ENCODE data around the gene LETMD1.
A peak's percentile ranks its signal among the peaks of the same experiment; 100 is the strongest.

Gene LETMD1

DNA sequence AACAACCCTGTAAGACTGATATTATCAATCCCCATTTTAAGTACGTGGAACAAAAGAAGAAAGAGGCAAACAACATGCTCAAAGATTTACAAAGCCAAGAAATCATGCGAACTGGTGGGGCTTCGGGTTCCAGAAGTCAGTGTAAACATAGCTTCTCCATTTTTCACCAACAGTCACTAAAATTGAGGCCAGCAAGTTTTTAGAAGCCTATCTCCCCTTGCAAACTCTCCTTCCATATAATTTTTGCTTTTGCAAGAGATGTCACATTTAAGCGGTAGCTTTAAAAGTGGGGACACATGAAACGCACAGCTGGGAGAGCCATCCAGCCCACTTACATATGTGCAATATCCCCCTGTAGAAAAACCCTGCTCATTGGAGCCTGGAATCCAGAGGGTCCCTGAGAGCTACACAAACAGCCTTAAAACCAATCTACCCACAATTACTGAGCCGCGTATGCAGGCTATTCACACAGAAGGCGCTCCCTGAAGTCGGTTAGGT, 22.7 kb upstream of the LETMD1 start:
- no peak for DNase-seq (ENCODE audit: extremely low spot score)
- no peak for TF ChIP-seq CTCF (IDR thresholded peaks at IDR 0.05; ENCODE audit: control extremely low read depth, extremely low read depth, low read depth, missing control alignments)
- ChIA-PET POLR2A (interaction anchor here (0.6 kb wide), 1 partner anchor 58 kb away, joined by 4 read pairs; no protein-coding TSS in a partner anchor), CTCF (interaction anchor here (1.0 to 2.1 kb wide), 7 partner anchors 8 to 260 kb away, joined by 3 to 14 read pairs (median 4); no protein-coding TSS in a partner anchor)

DNA sequence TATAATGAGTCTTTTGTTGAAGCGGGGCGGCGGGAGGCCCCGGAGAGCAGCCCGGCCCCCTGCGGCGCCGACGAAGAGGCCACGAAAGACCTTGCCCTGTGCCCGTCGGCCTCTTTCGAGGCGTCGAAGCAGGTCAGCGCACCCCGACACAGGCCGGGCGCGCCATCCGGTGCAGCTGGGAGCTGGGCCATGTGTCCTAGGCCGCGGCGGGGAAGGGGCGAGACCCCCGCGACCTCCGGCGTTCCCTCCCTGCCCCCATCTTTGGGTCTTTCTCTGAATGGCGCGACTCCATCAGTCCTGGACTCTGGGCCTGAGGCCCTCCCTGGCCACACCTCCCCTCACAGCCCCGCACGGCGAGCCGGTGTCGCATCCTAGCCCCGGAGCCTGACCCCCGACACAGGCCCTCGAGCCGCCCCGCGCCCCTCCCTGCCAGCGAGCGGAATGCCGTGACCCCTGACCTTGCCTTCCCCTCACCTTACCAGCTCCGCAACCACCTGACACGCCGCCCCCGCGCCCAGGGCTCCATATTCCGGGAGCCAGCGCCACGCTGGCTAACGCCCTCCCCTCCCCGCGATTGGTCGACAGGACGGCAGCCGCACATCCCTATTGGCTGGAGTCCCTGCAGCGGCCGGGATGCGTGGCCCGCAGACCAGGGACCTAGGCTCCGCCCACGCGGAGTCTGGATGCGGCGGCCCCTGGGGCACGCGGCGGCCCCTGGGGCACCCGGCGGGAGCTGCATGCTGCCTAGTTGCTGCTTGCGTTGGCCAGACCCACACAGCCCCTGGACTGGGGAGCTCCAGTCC, 22.1 kb upstream of the LETMD1 start, which contains the start of gene SLC11A2:
SLC11A2 (minus strand) TSS at position 549 of the 803 bp plus-strand sequence. CDS start 15,656 bp downstream, outside the sequence.
- TF ChIP-seq CTCF (IDR thresholded peaks at IDR 0.05; ENCODE audit: control extremely low read depth, extremely low read depth, low read depth, missing control alignments) = no peak
- ChIA-PET POLR2A (interaction anchor here (0.5 to 0.6 kb wide), 3 partner anchors 57 to 815 kb away, joined by 3 to 4 read pairs (median 3); no protein-coding TSS in a partner anchor), CTCF (interaction anchor here (0.8 to 2.4 kb wide), 11 partner anchors 9 to 261 kb away, joined by 3 to 14 read pairs (median 4); partner anchors contain the start of genes LETMD1 and POU6F1)
- peak; percentile 97 for DNase-seq (ENCODE audit: extremely low spot score)

DNA sequence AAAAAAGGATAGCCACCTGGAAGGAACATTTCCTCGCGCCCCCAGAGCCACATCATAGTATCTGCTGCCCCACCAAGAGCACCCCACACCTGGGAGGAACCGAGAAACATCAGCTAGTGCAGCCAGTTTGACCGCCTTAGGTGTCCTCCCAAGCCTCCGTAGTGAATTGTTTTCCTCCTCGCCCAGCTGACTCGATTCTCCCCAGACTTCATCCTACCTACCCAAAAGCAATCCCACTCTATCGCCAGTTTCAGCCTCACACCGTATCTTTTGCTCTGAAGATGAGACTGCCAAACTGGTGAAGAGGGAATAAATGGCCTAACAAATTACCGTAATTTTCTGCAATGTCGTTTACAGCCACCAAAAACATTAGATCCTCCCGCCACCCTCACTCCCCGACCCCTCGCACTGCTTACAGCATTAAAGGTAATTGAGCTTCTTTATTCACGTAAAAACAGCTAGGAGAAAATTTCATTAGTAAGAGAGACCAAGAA, 20.7 kb upstream of the LETMD1 start:
- ChIA-PET CTCF (interaction anchor here (0.7 to 2.4 kb wide), 11 partner anchors 12 to 524 kb away, joined by 3 to 8 read pairs (median 3); partner anchors contain the start of gene LETMD1), POLR2A (interaction anchor here (0.6 kb wide), 1 partner anchor 264 kb away, joined by 3 read pairs; the partner anchor contains the start of gene ATF1)
- no peak for DNase-seq (ENCODE audit: extremely low spot score)
- no peak for TF ChIP-seq CTCF (IDR thresholded peaks at IDR 0.05; ENCODE audit: control extremely low read depth, extremely low read depth, low read depth, missing control alignments)

DNA sequence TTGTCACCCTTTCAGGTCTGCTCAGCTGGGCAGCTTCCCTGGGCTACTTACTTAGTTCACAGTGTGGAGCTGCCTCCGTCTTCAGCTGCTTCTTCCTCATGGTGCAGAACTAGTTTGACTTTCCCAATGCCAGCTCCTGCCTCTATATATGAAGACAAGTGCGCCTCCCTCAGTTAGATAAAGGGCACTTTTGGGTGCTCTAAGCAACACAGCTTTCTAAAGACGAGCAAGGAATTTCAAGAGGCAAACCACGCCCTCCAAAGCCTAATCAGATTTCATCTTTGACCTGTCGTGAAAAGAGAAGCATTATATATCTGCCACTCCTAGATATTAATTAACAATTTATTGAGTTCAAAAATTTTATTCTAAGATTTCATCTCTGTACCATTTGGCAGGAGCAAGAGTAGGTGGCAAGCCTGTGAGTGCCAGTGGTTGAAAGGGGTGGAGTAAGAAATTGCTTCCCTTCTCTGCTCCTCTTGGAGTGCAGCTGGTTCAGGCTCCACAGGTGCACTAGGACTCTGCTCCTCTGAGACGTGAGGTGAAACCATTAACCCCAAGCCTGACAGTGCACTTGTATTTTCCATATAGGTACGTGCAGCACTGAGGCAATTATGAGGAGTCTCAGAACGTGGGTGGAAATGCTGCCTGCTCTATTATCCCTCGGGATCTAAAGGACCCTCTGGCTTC, 19.9 kb upstream of the LETMD1 start:
- peak; percentile 56 for TF ChIP-seq CTCF (IDR thresholded peaks at IDR 0.05; ENCODE audit: control extremely low read depth, extremely low read depth, low read depth, missing control alignments)
- ChIA-PET CTCF (interaction anchor here (0.7 to 2.4 kb wide), 11 partner anchors 11 to 525 kb away, joined by 3 to 8 read pairs (median 3); a partner anchor contains a TSS), POLR2A (interaction anchor here (0.6 kb wide), 1 partner anchor 265 kb away, joined by 3 read pairs; the partner anchor contains the start of gene ATF1)
- no peak for DNase-seq (ENCODE audit: extremely low spot score)

GRCh38 chr12:51028813-51029150, 19.3 kb upstream of the LETMD1 start:
- DNase-seq (ENCODE audit: extremely low spot score) = no peak
- ChIA-PET CTCF (interaction anchor here (1.1 to 1.7 kb wide), 4 partner anchors 23 to 260 kb away, joined by 3 to 6 read pairs (median 4); no protein-coding TSS in a partner anchor), POLR2A (no interaction called here)
- no peak for TF ChIP-seq CTCF (IDR thresholded peaks at IDR 0.05; ENCODE audit: control extremely low read depth, extremely low read depth, low read depth, missing control alignments)

DNA sequence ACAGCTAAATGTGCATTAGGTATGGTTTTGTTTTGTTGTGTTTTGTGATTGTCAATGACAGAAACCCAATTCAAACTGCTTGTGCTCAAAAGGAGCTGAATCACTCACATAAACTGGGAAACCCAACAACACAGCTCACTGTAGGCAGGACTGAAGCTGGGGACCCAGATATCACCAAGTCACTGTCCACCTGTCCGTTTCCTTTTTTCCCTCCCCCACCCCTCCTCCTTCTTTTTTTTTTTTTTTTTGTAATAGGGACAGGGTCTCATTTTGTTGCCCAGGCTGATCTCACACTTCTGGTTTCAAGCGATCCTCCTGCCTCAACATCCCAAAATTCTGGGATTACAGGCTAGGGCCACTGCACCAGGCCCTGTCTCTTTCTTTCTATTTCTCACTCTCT, 15.1 kb upstream of the LETMD1 start:
- ChIA-PET CTCF (no interaction called here), POLR2A (no interaction called here)
- TF ChIP-seq CTCF (IDR thresholded peaks at IDR 0.05; ENCODE audit: control extremely low read depth, extremely low read depth, low read depth, missing control alignments) = no peak
- DNase-seq (ENCODE audit: extremely low spot score) = no peak
